HG03571 (cell line): ENCODE data around the gene ADAMTSL3.
A peak's percentile ranks its signal among the peaks of the same experiment; 100 is the strongest.

Source experiments
- ATAC-seq: cut with Tn5 transposase; IDR thresholded peaks from one replicate; pipeline ENCODE4 v1.9.1; 2021; ENCODE audit not compliant: unreplicated experiment

Gene ADAMTSL3

DNA sequence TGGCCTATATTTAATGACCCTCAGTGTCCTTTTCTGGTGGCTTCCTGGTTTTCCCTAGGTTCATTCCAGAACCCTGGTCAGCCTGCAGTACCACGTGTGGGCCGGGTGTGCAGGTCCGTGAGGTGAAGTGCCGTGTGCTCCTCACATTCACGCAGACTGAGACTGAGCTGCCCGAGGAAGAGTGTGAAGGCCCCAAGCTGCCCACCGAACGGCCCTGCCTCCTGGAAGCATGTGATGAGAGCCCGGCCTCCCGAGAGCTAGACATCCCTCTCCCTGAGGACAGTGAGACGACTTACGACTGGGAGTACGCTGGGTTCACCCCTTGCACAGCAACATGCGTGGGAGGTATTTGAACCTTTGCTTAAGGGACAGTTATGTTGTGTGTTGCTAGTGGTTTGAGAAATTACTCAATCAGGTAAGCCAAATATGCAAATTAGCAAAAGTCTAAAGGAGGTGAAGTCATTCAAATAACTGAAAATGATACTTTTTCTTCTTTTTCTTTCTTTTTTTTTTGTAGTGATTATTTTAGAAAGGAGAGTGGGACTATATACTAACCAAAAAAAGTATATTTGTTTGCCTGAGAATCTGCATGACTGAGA, 259.2 kb downstream of the ADAMTSL3 start:
- no peak for ATAC-seq

- no peak for ATAC-seq
Measured at GRCh38 chr15:83914906-83915305, 261.0 kb downstream of the ADAMTSL3 start.

DNA sequence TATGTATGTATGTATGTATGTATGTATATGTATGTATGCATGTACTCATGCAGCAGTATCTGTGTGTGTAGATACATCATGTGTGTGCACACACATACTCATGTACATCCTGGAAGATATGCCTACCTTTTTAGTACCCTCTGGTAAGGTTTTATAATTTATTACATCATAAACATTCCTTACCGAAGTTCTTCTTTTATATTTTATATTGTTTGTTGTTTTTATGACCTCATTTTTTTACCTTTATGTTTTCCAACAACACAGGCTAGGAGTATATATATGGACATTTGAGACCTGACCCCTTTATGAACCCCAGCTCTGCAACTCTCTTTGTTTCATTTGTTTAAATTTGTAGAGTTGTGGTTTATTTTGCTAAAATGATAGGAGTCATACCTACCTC, 263.5 kb downstream of the ADAMTSL3 start:
- ATAC-seq = no peak

DNA sequence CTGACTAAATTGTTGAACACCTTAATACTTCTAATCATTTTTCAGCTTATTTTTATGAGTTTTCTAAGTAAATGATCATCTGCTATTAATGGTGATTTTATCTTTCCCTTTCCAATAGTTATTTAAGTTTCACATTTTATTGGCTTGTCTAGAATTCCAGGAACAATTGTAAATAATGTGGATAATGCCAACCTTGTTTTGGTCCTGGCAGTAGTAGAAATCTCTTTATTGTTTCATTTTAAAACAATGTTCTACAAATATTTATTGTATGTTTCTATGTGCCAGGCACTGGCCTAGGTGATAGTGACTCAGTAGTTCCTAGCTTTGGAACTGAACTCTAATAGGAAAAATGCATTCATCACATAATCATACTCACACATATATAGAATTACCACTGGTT, 264.1 kb downstream of the ADAMTSL3 start:
- no peak for ATAC-seq

GRCh38 chr15:83919319-83919830, 265.5 kb downstream of the ADAMTSL3 start:
- ATAC-seq = peak; percentile 50

DNA sequence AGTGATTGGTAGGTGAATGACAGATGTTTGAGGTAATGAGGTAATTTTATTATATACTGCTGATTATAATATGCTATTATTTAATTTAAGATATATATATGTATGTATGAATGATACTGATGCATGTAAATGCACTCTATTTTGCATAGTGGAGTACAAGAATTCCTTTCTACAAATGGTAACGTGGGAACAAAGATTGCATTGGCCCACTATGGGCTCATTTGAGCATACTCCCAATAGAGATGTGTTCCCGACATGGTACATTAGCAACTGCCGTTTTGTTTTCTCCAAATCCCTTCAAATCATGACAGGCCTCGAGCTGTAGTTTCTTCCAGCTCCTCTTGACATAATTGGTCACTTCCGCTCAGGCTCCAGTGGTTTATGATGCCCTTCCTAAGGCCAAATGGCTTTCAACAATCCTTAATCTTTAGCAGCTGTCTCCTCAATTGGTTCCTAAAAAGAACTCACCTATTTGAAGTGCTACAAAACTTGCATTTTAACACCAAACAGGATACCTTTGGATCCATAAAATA, 266.1 kb downstream of the ADAMTSL3 start:
- ATAC-seq = no peak

GRCh38 chr15:83922649-83923294, 268.8 kb downstream of the ADAMTSL3 start:
- no peak for ATAC-seq

- ATAC-seq = no peak
Measured at GRCh38 chr15:83926116-83926515, 272.2 kb downstream of the ADAMTSL3 start.

DNA sequence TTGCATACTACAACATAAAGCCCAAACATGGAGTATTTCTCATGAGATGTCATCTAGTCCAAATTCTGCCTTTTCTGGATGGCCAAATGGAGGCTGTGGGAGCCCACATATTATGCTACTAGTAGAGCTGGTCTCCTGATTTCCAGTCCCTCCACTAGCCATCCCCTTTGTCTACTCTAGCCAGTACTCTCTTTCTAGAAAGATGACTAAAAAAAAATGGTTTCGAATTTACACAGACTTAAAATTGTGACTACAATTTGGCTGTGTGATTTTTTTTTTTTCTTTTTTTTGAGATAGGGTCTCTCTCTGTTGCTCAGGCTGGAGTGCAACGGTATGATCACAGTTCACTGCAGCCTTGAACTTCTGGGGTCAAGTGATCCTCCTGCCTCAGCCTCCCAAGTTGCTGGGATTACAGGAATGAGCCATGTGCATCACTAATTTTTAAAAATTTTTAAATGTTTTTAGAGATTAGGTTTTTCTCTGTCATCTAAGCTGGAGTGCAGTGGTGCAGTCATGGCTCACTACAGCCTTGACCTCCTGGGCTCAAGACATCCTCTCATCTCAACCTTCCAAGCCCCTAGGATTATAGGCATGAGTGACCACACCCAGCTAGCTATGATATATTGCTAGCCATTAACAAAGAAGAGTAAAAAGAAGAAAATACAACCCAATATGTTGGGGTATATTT, 273.9 kb downstream of the ADAMTSL3 start:
- peak; percentile 45 for ATAC-seq

DNA sequence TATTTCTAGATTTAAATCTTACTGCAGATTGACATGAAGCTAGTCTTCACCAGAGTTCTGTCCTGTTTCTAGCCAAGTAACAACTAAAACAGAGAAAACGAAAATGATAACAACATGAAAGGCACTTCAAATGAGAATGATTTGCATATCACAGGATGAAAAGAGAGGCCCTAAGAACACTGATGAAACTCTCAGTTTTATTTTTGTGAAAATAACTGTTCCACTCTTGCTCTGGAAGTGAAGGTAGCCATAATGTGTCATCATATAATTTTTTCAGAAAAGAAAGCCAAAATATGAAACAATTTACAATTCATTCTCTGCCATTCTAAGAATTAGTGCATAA, 274.4 kb downstream of the ADAMTSL3 start:
- ATAC-seq = peak; percentile 88

DNA sequence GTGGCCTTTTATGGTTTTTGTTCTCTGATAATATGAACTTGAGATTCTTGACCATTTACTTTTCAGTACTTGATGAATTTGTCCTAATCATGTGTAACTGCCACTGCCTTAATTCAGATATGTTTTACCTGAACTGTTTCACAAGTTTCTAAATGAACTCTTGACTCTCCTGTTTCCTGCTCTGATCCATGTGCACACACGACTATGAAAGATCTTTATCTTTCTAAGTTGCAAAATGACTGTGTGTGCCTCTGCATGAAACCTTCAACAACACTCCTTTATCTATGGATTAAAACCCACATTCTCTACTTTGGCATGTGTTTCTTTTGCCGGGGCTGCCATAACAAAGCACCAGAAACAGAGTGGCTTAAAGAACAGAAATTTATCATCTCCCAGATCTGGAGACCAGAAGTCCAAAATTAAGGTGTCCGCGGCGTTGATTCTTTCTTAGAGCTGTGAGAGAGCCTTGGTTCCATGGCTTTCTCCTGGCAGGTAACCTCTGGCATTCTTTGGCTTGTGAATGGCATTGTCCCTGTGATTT, 275.0 kb downstream of the ADAMTSL3 start:
- ATAC-seq = peak; percentile 35

DNA sequence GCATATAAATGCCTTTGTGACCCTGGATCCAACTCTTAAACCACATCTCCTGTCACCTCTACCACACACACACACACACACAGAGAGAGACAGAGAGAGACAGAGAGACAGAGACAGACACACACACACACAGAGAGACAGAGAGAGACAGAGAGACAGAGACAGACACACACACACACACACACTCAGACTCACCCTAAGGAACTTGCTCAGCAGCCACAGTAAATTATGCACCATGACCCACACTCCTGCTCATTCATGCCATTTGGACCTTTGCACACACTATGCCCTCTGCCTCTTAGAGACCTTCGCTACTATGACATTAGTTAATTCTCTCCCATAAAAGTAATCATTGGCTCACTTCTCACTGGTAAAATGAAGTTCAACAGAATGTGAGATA, 275.7 kb downstream of the ADAMTSL3 start:
- no peak for ATAC-seq

- ATAC-seq = no peak
Measured at GRCh38 chr15:83930392-83931212, 276.7 kb downstream of the ADAMTSL3 start.

DNA sequence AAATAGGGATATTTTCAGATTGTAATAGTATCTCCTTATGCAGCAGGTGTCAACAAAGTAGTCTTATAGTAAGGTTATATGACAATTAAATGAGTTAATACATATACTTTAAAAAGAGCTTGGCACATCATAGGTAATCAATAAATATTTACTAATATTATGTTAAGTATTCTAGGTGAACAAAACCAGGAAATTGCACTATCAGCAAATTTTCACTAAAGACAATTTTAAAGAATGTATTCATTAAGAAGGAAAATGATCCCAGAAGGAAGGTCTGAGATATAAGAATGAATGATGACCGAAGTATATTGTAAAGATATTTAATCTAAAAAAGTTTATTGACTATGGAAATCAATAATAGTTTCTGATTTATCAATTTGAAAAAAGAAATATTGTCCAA, 281.9 kb downstream of the ADAMTSL3 start:
- ATAC-seq = no peak

GRCh38 chr15:83940136-83940535, 286.2 kb downstream of the ADAMTSL3 start:
- ATAC-seq = no peak

DNA sequence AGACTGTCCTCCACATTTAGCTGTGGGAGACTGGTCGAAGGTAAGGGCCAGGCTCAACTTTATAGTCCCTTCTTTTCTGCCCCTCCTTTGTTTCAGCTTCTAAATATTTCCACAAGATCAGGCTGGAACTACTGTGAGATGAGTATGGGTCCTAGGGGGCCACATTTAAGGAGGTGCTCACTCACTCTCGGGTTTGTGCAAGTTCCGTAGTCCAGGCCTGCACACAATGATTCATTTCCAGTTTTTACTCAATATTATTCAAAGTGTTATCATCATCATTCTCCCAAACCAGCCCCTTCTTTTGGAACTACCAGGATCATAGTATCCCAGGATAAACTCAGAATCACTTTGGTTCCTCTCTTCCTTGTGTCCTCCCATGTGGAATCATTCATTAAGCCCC, 289.1 kb downstream of the ADAMTSL3 start:
- no peak for ATAC-seq

DNA sequence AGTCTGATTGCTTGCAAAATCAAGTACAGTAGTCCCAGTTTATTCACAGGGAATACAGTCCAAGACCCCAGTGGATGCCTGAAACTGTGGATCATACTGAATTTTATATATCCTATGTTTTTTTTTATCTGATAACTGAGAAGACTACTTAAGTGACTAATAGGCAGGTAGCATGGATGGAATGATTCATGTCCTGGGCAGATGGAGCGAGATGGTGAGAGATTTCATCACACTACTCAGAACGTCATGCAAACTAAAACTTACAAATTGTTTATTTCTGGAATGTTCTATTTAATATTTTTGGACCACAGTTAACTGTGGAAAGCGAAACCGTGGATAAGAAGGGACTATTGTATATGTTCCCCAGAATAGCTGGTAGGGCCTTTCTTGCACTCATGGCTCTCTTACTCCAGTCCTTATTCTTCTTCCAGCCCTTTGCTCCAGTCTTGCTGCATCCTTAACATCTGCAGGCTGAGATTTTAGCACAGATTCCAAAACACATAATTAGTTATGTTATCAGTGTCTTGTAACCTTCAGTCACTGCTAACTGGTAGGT, 290.0 kb downstream of the ADAMTSL3 start:
- ATAC-seq = no peak

- ATAC-seq = no peak
Measured at GRCh38 chr15:83947156-83947555, 293.2 kb downstream of the ADAMTSL3 start.

DNA sequence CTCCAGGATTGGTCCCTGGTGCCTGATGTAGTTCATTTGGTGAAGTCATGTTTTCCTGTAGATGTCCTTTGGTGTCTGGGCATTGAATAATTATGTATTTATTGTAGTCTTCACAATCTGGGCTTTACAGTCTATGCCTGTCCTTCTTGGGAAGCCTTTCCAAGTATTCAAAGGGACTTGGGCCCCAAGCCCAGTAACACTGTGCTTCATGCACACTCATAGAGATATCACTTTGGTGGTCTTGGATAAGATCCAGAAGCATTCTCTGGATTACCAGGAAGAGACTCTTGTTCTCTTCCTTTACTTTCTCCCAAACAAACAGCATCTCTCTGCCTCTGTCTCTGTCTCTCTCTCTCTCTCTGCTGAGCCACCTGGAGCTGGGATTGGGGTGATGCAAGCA, 300.6 kb downstream of the ADAMTSL3 start:
- no peak for ATAC-seq

GRCh38 chr15:83955806-83956265, 301.9 kb downstream of the ADAMTSL3 start:
- peak; percentile 98 for ATAC-seq
